CD14-positive monocyte (primary cell): ENCODE results near the gene ADCY1. TPM values are rescaled to one million over a fixed set of nuclear protein-coding genes. Genes with fewer than 3 reads are reported as not detected.

ENCODE experiments used
- DNase-seq, 3 donors: peaks; one replicate each; pipeline ENCODE4 v3.0.0-alpha.2; 2011 to 2022
- H2AFZ ChIP-seq: 2 replicates; pipeline ENCODE4 v1.6.0; 2012; ENCODE audit warnings: mild to moderate bottlenecking, low read depth, low read length, inconsistent platforms; ENCODE audit not compliant: insufficient read depth, poor library complexity, severe bottlenecking
- H3K27ac ChIP-seq, 2 donors: 1 replicate in 1 of 2; 2 replicates in 1 of 2; pipeline ENCODE4 v1.5.1; 2012 to 2013; ENCODE audit warnings: low read length in 2 of 2, control low read depth in 1 of 2, inconsistent platforms in 1 of 2, low read depth in 1 of 2, mild to moderate bottlenecking in 1 of 2
- H3K27me3 ChIP-seq, 2 donors: one replicate each; pipeline versions ENCODE4 v1.6.0 to v1.6.1; 2011 to 2013; ENCODE audit warnings: low read length in 2 of 2; ENCODE audit not compliant: control insufficient read depth in 2 of 2, insufficient read depth in 2 of 2
- H3K36me3 ChIP-seq, 2 donors: replicated peaks in 1 of 2; 1 replicate in 1 of 2; 2 replicates in 1 of 2; pipeline versions ENCODE4 v1.5.1 to v1.6.1; 2012 to 2013; ENCODE audit warnings: low read length in 2 of 2, control low read depth in 1 of 2, inconsistent platforms in 1 of 2, mild to moderate bottlenecking in 1 of 2; ENCODE audit not compliant: insufficient read depth in 2 of 2, control insufficient read depth in 1 of 2
- H3K4me1 ChIP-seq, 2 donors: 1 replicate in 1 of 2; 2 replicates in 1 of 2; pipeline versions ENCODE4 v1.5.1 to v1.6.1; 2012 to 2013; ENCODE audit warnings: low read length in 2 of 2, control low read depth in 1 of 2, inconsistent platforms in 1 of 2, mild to moderate bottlenecking in 1 of 2, moderate library complexity in 1 of 2; ENCODE audit not compliant: insufficient read depth in 2 of 2, control insufficient read depth in 1 of 2
- H3K4me2 ChIP-seq: replicated peaks from 2 replicates; pipeline ENCODE3; 2012; ENCODE audit warnings: low read length, moderate library complexity, mild to moderate bottlenecking; ENCODE audit not compliant: poor library complexity, severe bottlenecking; ENCODE audit errors: extremely low read depth
- H3K4me3 ChIP-seq, 3 experiments: fragments of 200-600 bp in 1 of 3; sonication (generic) in 1 of 3; replicated peaks in 1 of 3; 1 replicate in 2 of 3; 2 replicates in 1 of 3; pipeline ENCODE4 v1.5.1; 2011 to 2013; ENCODE audit warnings: low read length in 3 of 3, mild to moderate bottlenecking in 3 of 3, control low read depth in 2 of 3, low read depth in 2 of 3, inconsistent platforms in 1 of 3, moderate library complexity in 1 of 3
- H3K79me2 ChIP-seq: 2 replicates; pipeline ENCODE4 v1.6.0; 2012; ENCODE audit warnings: mild to moderate bottlenecking, control low read depth, inconsistent platforms, low read length, moderate library complexity; ENCODE audit not compliant: insufficient read depth
- H3K9ac ChIP-seq: 2 replicates; pipeline ENCODE4 v1.6.0; 2017; ENCODE audit warnings: low read length, mild to moderate bottlenecking; ENCODE audit not compliant: insufficient read depth, poor library complexity, severe bottlenecking
- H3K9me3 ChIP-seq, 2 donors: replicated peaks in 1 of 2; 1 replicate in 1 of 2; 2 replicates in 1 of 2; pipeline versions ENCODE4 v1.5.1 to v1.6.1; 2012 to 2013; ENCODE audit warnings: low read length in 2 of 2, control low read depth in 1 of 2; ENCODE audit not compliant: control insufficient read depth in 1 of 2, insufficient read depth in 1 of 2
- H4K20me1 ChIP-seq: 2 replicates; pipeline ENCODE4 v1.6.0; 2012; ENCODE audit warnings: mild to moderate bottlenecking, low read length, control low read depth, moderate library complexity; ENCODE audit not compliant: insufficient read depth
- H3K27ac Mint-ChIP-seq, 7 donors: one replicate each; pipeline ENCODE4 v1.8.0; 2020; ENCODE audit warnings: mild to moderate bottlenecking in 7 of 7, mixed read lengths in 7 of 7, moderate library complexity in 6 of 7, inconsistent platforms in 2 of 7
- H3K27me3 Mint-ChIP-seq, 3 donors: one replicate each; pipeline ENCODE4 v1.8.0; 2021 to 2022; ENCODE audit warnings: low read depth in 3 of 3, mild to moderate bottlenecking in 3 of 3, mixed read lengths in 3 of 3, moderate library complexity in 3 of 3, inconsistent platforms in 1 of 3
- H3K36me3 Mint-ChIP-seq, 2 donors: one replicate each; pipeline ENCODE4 v1.8.0; 2020; ENCODE audit warnings: mixed read lengths in 2 of 2, inconsistent platforms in 1 of 2, mild to moderate bottlenecking in 1 of 2
- H3K4me1 Mint-ChIP-seq: one replicate; pipeline ENCODE4 v1.8.0; 2020; ENCODE audit warnings: mild to moderate bottlenecking, mixed read lengths
- H3K4me3 Mint-ChIP-seq, 2 donors: one replicate each; pipeline ENCODE4 v1.8.0; 2020; ENCODE audit warnings: mild to moderate bottlenecking in 2 of 2, mixed read lengths in 2 of 2, moderate library complexity in 1 of 2
- H3K9me3 Mint-ChIP-seq, 7 donors: one replicate each; pipeline ENCODE4 v1.8.0; 2020 to 2022; ENCODE audit warnings: mixed read lengths in 7 of 7, mild to moderate bottlenecking in 6 of 7, moderate library complexity in 6 of 7, inconsistent platforms in 2 of 7
- WGBS: methylation state at CpG from one replicate; pipeline ENCODE4 v1.1.5; 2013; ENCODE audit warnings: missing lambda C conversion rate; ENCODE audit not compliant: insufficient coverage; 5-methylcytosine and 5-hydroxymethylcytosine counted together
- intact Hi-C, 2 donors: fragments of 100-400 bp; cut with micrococcal nuclease; formaldehyde crosslinking; loops; one replicate each; pipeline versions ENCODE4 v1.15.0 to v1.15.1; 2023
- polyA plus RNA-seq, 3 donors: library from polyadenylated mRNA; depleted of rRNA in 1 of 3; unstranded in 2 of 3; stranded (reverse) in 1 of 3; fragments of 300-500 nt in 2 of 3; fragments of >200 nt in 1 of 3; fragmentation: Illumina TruSeq in 2 of 3; gene quantifications; 1 replicate in 2 of 3; 2 replicates in 1 of 3; pipeline ENCODE4 v1.2.3, GENCODE V29; 2012 to 2021
- TF ChIP-seq, protein P1 (sequence below): fragments of 200-600 bp; IDR thresholded peaks from one replicate; pipeline ENCODE4 v1.8.0; 2022; ENCODE audit warnings: antibody characterized with exemption, mild to moderate bottlenecking

Gene ADCY1
- polyA plus RNA-seq, 3 donors: 0.01 TPM; not detected in 2

DNA sequence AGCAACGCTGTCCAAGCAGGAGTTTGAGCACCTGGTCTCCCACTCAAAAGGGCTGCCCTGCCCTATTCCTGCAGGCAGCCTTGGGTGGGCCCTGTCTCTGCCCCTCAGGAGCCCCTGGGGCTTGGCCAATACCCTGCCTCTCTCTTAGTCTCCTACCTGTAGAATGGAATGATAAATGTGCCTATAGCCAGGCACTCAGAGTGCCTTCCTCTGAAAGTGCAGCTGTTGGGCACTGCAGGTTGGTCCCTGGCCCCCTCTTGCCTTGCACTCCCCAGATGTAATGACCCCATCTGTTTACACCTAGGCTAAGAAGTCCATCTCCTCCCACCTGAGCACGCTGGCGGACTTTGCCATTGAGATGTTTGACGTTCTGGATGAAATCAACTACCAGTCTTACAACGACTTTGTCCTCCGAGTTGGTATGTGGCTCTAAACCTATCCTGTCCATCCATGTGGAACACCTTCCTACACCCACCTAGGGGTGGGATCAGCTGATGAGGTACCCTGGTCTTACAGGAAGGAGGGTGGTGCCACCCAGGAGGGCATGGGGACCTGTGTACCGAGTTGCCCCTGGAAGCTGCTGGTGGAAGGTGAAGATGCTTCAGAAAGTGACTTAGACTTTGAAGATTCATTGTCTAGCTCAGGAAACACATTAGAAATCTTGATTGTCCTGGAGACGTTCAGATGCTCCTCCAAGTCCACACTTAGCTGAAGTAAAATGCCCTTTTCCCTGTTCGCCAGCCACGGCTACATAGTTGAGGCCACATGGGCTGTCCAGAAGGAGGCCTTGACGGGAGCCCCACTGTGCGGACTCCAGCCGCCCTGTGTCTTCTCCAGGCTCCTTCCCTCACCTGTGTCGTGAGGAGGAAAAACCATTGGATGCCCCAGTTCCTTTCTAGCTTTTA, 134.1 kb downstream of the ADCY1 start:
- Histone ChIP-seq H3K4me1 (no peaks in the 10 kb centered on the region), H2AFZ (no peak overlapping the region), H3K27ac (no peak overlapping the region), H3K4me2 (no peak overlapping the region), H3K4me3 (no peak overlapping the region), H3K79me2 (no peaks in the 10 kb centered on the region), H3K36me3 (no peaks in the 10 kb centered on the region), H3K9ac (no peak overlapping the region), H3K27me3 (no peaks in the 10 kb centered on the region), H4K20me1 (no peaks in the 10 kb centered on the region), H3K9me3 (no peaks in the 10 kb centered on the region)
- no peak overlapping the region for H3K4me3 Mint-ChIP-seq
- 86% methylated on average over 8 of the region's 14 CpGs for WGBS
- intact Hi-C loops: no loop called here
- peaks cover 0 to 12% (median 6%) of the 10 kb centered on the region in 3 donors for H3K27me3 Mint-ChIP-seq
- no peak for DNase-seq
- H3K36me3 Mint-ChIP-seq: no peaks in the 10 kb centered on the region
- H3K4me1 Mint-ChIP-seq: no peaks in the 10 kb centered on the region
- peaks cover 0 to 2% (median 0%) of the 10 kb centered on the region in 7 donors for H3K9me3 Mint-ChIP-seq
- H3K27ac Mint-ChIP-seq: no peak overlapping the region
- TF ChIP-seq, protein P1, sequence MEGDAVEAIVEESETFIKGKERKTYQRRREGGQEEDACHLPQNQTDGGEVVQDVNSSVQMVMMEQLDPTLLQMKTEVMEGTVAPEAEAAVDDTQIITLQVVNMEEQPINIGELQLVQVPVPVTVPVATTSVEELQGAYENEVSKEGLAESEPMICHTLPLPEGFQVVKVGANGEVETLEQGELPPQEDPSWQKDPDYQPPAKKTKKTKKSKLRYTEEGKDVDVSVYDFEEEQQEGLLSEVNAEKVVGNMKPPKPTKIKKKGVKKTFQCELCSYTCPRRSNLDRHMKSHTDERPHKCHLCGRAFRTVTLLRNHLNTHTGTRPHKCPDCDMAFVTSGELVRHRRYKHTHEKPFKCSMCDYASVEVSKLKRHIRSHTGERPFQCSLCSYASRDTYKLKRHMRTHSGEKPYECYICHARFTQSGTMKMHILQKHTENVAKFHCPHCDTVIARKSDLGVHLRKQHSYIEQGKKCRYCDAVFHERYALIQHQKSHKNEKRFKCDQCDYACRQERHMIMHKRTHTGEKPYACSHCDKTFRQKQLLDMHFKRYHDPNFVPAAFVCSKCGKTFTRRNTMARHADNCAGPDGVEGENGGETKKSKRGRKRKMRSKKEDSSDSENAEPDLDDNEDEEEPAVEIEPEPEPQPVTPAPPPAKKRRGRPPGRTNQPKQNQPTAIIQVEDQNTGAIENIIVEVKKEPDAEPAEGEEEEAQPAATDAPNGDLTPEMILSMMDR: no peak

DNA sequence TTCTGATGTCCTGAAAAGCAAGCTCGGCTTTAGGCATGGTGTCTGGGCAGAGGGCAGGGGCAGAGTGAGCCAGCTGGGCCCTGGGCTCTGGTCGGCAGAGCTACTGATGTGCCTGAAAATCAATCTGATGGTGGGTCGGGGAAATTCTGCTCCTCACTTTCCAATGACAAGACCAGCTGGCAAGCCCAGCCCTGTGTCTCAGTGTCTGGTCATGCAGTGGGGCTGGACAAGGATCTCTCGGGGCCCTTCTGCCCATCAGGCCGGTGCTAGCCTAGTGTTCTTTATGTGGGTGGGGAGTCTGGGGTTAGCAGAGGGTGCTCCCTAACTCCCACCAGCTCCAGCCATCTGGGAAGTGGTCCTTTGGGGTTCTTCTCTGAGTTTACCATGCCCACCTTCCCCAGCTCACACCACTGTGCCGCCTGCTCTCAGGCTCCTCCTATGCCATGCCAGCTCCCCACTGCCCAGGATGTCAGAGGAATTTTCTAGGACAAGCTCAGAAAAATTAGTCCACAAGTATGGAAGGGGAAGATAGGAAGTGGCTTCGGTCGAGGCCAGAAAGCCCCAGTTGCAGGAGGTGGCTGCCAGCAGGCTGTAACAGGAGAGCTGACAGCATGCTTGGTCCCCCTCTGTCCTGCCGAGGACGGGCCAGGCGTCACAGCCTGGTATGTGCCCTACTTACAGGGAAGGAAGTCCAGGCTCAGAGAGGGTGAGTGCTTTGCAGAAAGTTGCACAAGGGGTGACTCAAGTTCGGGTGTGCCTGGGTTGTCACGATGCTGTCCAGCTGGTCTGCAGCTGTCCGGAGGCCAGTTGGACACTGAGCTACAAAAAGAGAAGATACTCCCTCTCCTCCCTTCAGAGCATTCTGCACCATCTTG, 135.2 kb downstream of the ADCY1 start:
- H3K79me2 ChIP-seq: no peaks in the 10 kb centered on the region
- H3K9me3 ChIP-seq: no peaks in the 10 kb centered on the region
- intact Hi-C loops: no loop called here
- no peak overlapping the region for H3K27ac ChIP-seq
- Mint-ChIP-seq H3K27me3 (peaks cover 0 to 11% (median 6%) of the 10 kb centered on the region in 3 donors), H3K36me3 (no peaks in the 10 kb centered on the region), H3K4me1 (no peaks in the 10 kb centered on the region), H3K9me3 (peaks cover 0 to 2% (median 0%) of the 10 kb centered on the region in 7 donors), H3K27ac (peak overlapping the region in 2 of 7 donors; percentile 36 to 50), H3K4me3 (no peak overlapping the region)
- no peak overlapping the region for H3K4me3 ChIP-seq
- H3K27me3 ChIP-seq: no peaks in the 10 kb centered on the region
- WGBS: 88% methylated on average over 6 of the region's 14 CpGs
- H4K20me1 ChIP-seq: no peaks in the 10 kb centered on the region
- no peaks in the 10 kb centered on the region for H3K4me1 ChIP-seq
- no peak overlapping the region for H3K9ac ChIP-seq
- DNase-seq: peak in 1 of 3 donors; percentile 2
- no peak overlapping the region for H3K4me2 ChIP-seq
- no peak overlapping the region for H2AFZ ChIP-seq
- TF ChIP-seq, protein P1: no peak
- no peaks in the 10 kb centered on the region for H3K36me3 ChIP-seq
